IMR-90 (cell line): ENCODE measurements around the gene BMP15.

Source experiments
- CHD1 ChIP-seq: IDR thresholded peaks from 2 replicates; pipeline ENCODE4 v1.6.1; 2012; ENCODE audit warnings: low read depth, low read length, improper control_type of control experiment
- ELK1 ChIP-seq: fragments of 150-350 bp; IDR thresholded peaks from 2 replicates; pipeline ENCODE4 v1.6.1; 2016; ENCODE audit warnings: low read depth, mild to moderate bottlenecking, low read length, moderate library complexity, borderline replicate concordance
- FOS ChIP-seq: fragments of 150-350 bp; IDR thresholded peaks from 2 replicates; pipeline ENCODE4 v1.6.1; 2016; ENCODE audit warnings: low read depth, low read length
- MAFK ChIP-seq: IDR thresholded peaks from 2 replicates; pipeline ENCODE4 v1.6.1; 2012; ENCODE audit warnings: low read depth, low read length, improper control_type of control experiment
- MAZ ChIP-seq: IDR thresholded peaks from 2 replicates; pipeline ENCODE4 v1.6.1; 2012; ENCODE audit warnings: low read depth, mild to moderate bottlenecking, low read length, improper control_type of control experiment, moderate library complexity, borderline replicate concordance
- MXI1 ChIP-seq: IDR thresholded peaks from 2 replicates; pipeline ENCODE4 v1.6.1; 2012; ENCODE audit warnings: low read depth, mild to moderate bottlenecking, low read length, moderate library complexity, borderline replicate concordance
- POLR2A ChIP-seq: IDR thresholded peaks from 2 replicates; pipeline ENCODE4 v1.6.1; 2012; ENCODE audit warnings: mild to moderate bottlenecking, low read depth, low read length
- RAD21 ChIP-seq: IDR thresholded peaks from 2 replicates; pipeline ENCODE4 v1.6.1; 2012; ENCODE audit warnings: low read length, improper control_type of control experiment
- RCOR1 ChIP-seq: IDR thresholded peaks from 2 replicates; pipeline ENCODE4 v1.6.1; 2012; ENCODE audit warnings: mild to moderate bottlenecking, low read length, improper control_type of control experiment; ENCODE audit not compliant: insufficient replicate concordance
- RFX5 ChIP-seq: IDR thresholded peaks from 2 replicates; pipeline ENCODE4 v1.8.0; 2012; ENCODE audit warnings: low read depth, mild to moderate bottlenecking, low read length, moderate library complexity
- SMC3 ChIP-seq: fragments of 150-350 bp; IDR thresholded peaks from 2 replicates; pipeline ENCODE4 v1.6.1; 2016; ENCODE audit warnings: low read depth, mild to moderate bottlenecking, antibody characterized with exemption, low read length, moderate library complexity
- USF2 ChIP-seq: fragments of 150-350 bp; IDR thresholded peaks from 2 replicates; pipeline ENCODE4 v1.6.1; 2017; ENCODE audit warnings: mild to moderate bottlenecking, antibody characterized with exemption, low read length, low read depth
- TF ChIP-seq, protein P1 (sequence below): conservative IDR thresholded peaks from 2 replicates; pipeline ENCODE4 v1.5.1; 2012; ENCODE audit warnings: mild to moderate bottlenecking, low read depth, low read length, improper control_type of control experiment

GRCh38 chrX:50920132-50920531, 9.6 kb downstream of the BMP15 start:
- TF ChIP-seq, protein P1, sequence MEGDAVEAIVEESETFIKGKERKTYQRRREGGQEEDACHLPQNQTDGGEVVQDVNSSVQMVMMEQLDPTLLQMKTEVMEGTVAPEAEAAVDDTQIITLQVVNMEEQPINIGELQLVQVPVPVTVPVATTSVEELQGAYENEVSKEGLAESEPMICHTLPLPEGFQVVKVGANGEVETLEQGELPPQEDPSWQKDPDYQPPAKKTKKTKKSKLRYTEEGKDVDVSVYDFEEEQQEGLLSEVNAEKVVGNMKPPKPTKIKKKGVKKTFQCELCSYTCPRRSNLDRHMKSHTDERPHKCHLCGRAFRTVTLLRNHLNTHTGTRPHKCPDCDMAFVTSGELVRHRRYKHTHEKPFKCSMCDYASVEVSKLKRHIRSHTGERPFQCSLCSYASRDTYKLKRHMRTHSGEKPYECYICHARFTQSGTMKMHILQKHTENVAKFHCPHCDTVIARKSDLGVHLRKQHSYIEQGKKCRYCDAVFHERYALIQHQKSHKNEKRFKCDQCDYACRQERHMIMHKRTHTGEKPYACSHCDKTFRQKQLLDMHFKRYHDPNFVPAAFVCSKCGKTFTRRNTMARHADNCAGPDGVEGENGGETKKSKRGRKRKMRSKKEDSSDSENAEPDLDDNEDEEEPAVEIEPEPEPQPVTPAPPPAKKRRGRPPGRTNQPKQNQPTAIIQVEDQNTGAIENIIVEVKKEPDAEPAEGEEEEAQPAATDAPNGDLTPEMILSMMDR: peak; percentile 49
- no peak for TF ChIP-seq CHD1
- no peak for TF ChIP-seq MAFK
- peak; percentile 52 for TF ChIP-seq RAD21
- TF ChIP-seq MAZ: no peak
- no peak for TF ChIP-seq FOS
- TF ChIP-seq POLR2A: no peak
- TF ChIP-seq RCOR1: no peak
- TF ChIP-seq USF2: no peak
- TF ChIP-seq RFX5: no peak
- no peak for TF ChIP-seq MXI1
- TF ChIP-seq SMC3: peak; percentile 41
- TF ChIP-seq ELK1: no peak
